Subcutaneous adipose tissue (tissue), 4 donors: ENCODE results near the gene ZSCAN12. TPM values are rescaled to one million over a fixed set of nuclear protein-coding genes. Genes with fewer than 3 reads are reported as not detected.

Experiments used
- CTCF ChIP-seq: fragments of 450-650 bp; IDR thresholded peaks from one replicate; pipeline ENCODE4 v1.5.1; 2016; ENCODE audit warnings: low read depth, mild to moderate bottlenecking, control low read depth, antibody characterized with exemption, moderate library complexity
- total RNA-seq, 4 donors: library from RNA; depleted of rRNA; stranded (reverse); fragments of >200 nt; gene quantifications; one replicate each; pipeline ENCODE4 v1.1.0, GENCODE V29; 2016

The ZSCAN12 gene
- total RNA-seq, 4 donors from 2014 or later: 3.4 to 5.8 (median 4.1) TPM

- no peak for TF ChIP-seq CTCF
Observed at GRCh38 chr6:28355743-28356665, 43.5 kb downstream of the ZSCAN12 start.

DNA sequence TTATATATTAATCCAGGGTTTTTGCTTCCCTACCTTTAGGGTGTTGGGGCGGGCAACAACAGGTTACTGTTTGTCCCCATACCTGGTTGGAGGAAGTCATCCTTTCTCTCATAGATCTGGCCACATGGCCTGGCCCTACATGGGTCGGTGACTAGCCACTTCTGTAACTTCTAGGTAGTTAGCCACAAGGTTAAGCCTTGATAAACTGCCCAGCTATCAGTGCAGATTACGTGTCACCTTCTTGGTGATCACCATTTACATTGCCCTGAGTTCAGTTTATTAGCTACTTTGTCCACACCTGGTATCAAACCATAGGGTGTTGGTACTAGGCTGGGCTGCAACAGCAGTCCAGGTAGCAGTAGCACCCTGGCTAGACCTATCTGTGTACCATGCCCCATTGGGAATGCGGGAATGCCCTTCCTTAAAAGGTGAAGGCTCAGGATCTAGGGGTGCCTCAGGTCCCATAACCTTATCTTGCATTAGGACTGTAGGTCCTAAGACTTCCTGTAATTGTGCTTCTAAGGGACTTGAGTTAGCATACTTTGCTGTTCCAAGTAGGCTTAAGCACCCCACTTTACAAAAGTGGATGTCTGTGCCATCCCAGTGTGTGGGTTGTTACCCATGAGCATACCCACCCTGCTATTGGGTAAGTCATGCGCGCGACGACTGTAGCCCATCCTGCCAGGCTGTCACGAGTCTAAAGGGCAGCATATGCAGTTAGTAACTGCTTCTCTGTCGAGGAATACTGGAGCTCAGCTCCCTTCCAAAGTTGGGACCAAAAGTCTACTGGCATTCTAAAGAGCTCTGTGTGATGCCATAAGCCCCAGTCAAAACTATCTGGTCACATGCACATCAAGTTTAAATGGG, 44.6 kb downstream of the ZSCAN12 start:
- TF ChIP-seq CTCF: no peak

DNA sequence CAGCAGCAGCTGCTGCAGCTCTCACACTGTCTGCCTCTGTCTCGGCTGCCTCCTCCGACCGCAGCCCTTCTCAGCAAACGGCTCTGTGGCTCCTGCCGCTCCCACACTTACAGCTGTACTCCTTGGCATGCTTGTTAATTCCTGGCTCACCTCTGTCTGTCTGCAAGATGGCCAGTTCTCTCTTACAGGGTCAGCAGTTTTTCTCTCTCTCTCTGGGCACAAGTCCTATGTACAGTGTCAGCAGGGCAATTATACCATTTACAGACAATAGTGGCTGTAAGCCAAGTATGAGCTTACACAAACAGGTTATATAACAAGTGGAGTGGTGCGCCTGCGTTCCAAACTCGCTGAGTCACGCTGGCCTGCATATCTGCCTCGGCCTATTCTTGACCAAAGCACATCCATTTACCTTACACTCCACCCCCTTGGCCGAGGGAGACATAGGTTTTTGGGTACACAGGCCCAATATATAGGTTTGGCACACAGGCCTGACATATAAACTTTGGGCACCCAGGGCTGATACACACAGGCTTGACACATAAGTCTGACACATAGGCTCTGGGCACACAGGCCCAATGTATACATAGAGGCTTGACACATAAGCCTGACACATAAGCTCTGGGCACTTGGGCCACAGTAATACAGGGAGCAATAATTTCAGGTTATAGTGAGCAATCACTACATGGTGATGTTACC, 45.4 kb downstream of the ZSCAN12 start:
- TF ChIP-seq CTCF: no peak

DNA sequence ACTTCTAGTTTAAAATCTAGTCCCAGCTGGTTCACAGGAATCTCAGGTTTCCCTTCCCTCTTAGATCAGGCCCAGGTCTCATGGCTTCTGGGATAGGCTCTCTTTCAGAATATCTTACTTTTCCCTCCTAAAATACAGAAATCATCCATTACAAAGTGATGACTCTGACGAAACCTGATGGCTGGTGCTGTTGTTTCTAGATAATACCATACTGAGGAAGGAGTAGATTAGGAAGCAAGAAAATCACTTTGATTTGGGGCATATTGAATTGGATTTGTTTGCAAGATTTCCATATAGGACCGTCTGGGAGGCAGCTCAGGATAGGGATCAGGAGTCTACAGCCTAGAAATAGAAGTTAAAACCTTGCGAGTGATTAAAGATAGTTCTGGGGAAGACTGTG, 46.2 kb downstream of the ZSCAN12 start:
- TF ChIP-seq CTCF: no peak

DNA sequence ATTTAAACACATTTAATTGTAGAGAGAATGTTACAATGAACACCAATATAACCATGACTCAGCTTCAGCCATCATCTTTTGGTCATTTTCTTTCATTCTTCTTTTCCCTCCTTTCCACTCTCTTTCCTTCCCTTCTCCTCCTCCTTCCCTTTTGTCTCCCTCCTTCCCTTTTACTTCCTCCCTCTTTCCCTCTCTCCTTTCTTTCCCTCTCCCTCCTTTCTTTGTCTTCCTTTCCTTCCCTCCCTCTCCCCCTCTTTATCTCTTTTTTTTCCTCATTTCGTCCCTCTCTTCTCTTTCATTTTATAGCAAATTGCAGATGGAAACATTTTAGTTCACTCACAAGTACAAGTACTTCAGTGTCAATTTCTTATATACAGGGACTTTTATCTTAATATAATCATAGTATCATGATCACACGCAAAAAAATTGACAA, 48.0 kb downstream of the ZSCAN12 start:
- TF ChIP-seq CTCF: no peak

GRCh38 chr6:28351087-28351486, 48.5 kb downstream of the ZSCAN12 start:
- TF ChIP-seq CTCF: no peak
